Mononuclear cell (primary cell): Measurements from ENCODE around the gene RNU6-9. TPM values are rescaled to one million over a fixed set of nuclear protein-coding genes. Genes with fewer than 3 reads are reported as not detected.

ENCODE experiments used
- H3K27me3 ChIP-seq: 2 replicates; pipeline ENCODE4 v1.6.0; 2011; ENCODE audit warnings: low read length, control low read depth; ENCODE audit not compliant: insufficient read depth
- H3K4me1 ChIP-seq: 2 replicates; pipeline ENCODE4 v1.5.1; 2011; ENCODE audit warnings: mild to moderate bottlenecking, low read length, control low read depth; ENCODE audit not compliant: insufficient read depth
- H3K4me3 ChIP-seq: 2 replicates; pipeline ENCODE4 v1.5.1; 2011; ENCODE audit warnings: mild to moderate bottlenecking, low read length, moderate library complexity
- H3K9me3 ChIP-seq: 2 replicates; pipeline ENCODE4 v1.5.1; 2011; ENCODE audit warnings: low read depth, mild to moderate bottlenecking, control low read depth, low read length
- total RNA-seq: library from RNA; depleted of rRNA; stranded (reverse); fragments of >200 nt; gene quantifications from one replicate; pipeline ENCODE4 v1.2.3, GENCODE V29; 2012

The RNU6-9 gene
- total RNA-seq, 1 donor, result not detected

GRCh38 chr19:897442-898039 is 4.3 kb downstream of the RNU6-9 start:
- peaks cover 12% of the 10 kb centered on the region for H3K4me1 ChIP-seq
- H3K9me3 ChIP-seq, result no peaks in the 10 kb centered on the region
- no peak overlapping the region for H3K4me3 ChIP-seq
- no peaks in the 10 kb centered on the region for H3K27me3 ChIP-seq

GRCh38 chr19:898663-899062 is 5.4 kb downstream of the RNU6-9 start:
- Histone ChIP-seq H3K27me3 (no peaks in the 10 kb centered on the region), H3K4me3 (no peak overlapping the region), H3K4me1 (peaks cover 9% of the 10 kb centered on the region), H3K9me3 (no peaks in the 10 kb centered on the region)

- Histone ChIP-seq H3K4me3 (no peak overlapping the region), H3K9me3 (no peaks in the 10 kb centered on the region), H3K4me1 (peaks cover 4% of the 10 kb centered on the region), H3K27me3 (no peaks in the 10 kb centered on the region)
Observed at GRCh38 chr19:899336-900042, 6.2 kb downstream of the RNU6-9 start.

- H3K4me3 ChIP-seq, result no peak overlapping the region
- H3K4me1 ChIP-seq, result peaks cover 4% of the 10 kb centered on the region
- H3K27me3 ChIP-seq, result no peaks in the 10 kb centered on the region
- no peaks in the 10 kb centered on the region for H3K9me3 ChIP-seq
Observed at GRCh38 chr19:900043-900301, 6.7 kb downstream of the RNU6-9 start.

- Histone ChIP-seq H3K27me3 (no peaks in the 10 kb centered on the region), H3K4me3 (no peak overlapping the region), H3K9me3 (no peaks in the 10 kb centered on the region), H3K4me1 (peaks cover 5% of the 10 kb centered on the region)
Observed at GRCh38 chr19:900302-901111, 7.2 kb downstream of the RNU6-9 start.

GRCh38 chr19:901216-902092 is 8.2 kb downstream of the RNU6-9 start:
- H3K9me3 ChIP-seq, result no peaks in the 10 kb centered on the region
- H3K4me1 ChIP-seq, result peaks cover 14% of the 10 kb centered on the region
- no peak overlapping the region for H3K4me3 ChIP-seq
- H3K27me3 ChIP-seq, result no peaks in the 10 kb centered on the region

GRCh38 chr19:902093-902370 is 8.7 kb downstream of the RNU6-9 start:
- Histone ChIP-seq H3K4me1 (peaks cover 20% of the 10 kb centered on the region), H3K27me3 (no peaks in the 10 kb centered on the region), H3K9me3 (no peaks in the 10 kb centered on the region), H3K4me3 (no peak overlapping the region)

GRCh38 chr19:902446-903226 is 9.4 kb downstream of the RNU6-9 start:
- H3K4me1 ChIP-seq, result peaks cover 26% of the 10 kb centered on the region
- H3K4me3 ChIP-seq, result no peak overlapping the region
- H3K9me3 ChIP-seq, result no peaks in the 10 kb centered on the region
- H3K27me3 ChIP-seq, result no peaks in the 10 kb centered on the region

GRCh38 chr19:903266-903797 is 10.0 kb downstream of the RNU6-9 start:
- Histone ChIP-seq H3K4me1 (peaks cover 33% of the 10 kb centered on the region), H3K4me3 (no peak overlapping the region), H3K9me3 (no peaks in the 10 kb centered on the region), H3K27me3 (no peaks in the 10 kb centered on the region)

- no peaks in the 10 kb centered on the region for H3K9me3 ChIP-seq
- H3K4me1 ChIP-seq, result peaks cover 45% of the 10 kb centered on the region
- H3K4me3 ChIP-seq, result no peak overlapping the region
- no peaks in the 10 kb centered on the region for H3K27me3 ChIP-seq
Observed at GRCh38 chr19:904545-904944, 11.3 kb downstream of the RNU6-9 start.

GRCh38 chr19:906480-906879 is 13.2 kb downstream of the RNU6-9 start:
- H3K4me3 ChIP-seq, result no peak overlapping the region
- peaks cover 61% of the 10 kb centered on the region for H3K4me1 ChIP-seq
- no peaks in the 10 kb centered on the region for H3K27me3 ChIP-seq
- H3K9me3 ChIP-seq, result no peaks in the 10 kb centered on the region

- peaks cover 64% of the 10 kb centered on the region for H3K4me1 ChIP-seq
- H3K4me3 ChIP-seq, result no peak overlapping the region
- H3K27me3 ChIP-seq, result no peaks in the 10 kb centered on the region
- H3K9me3 ChIP-seq, result no peaks in the 10 kb centered on the region
Observed at GRCh38 chr19:907183-907853, 14.0 kb downstream of the RNU6-9 start.

- H3K4me1 ChIP-seq, result peaks cover 67% of the 10 kb centered on the region
- H3K27me3 ChIP-seq, result peaks cover 1% of the 10 kb centered on the region
- H3K9me3 ChIP-seq, result no peaks in the 10 kb centered on the region
- H3K4me3 ChIP-seq, result no peak overlapping the region
Observed at GRCh38 chr19:911197-912033, 18.1 kb downstream of the RNU6-9 start.
